Lung (tissue), 16 donors: ENCODE results near the gene PARP4. TPM values are rescaled to one million over a fixed set of nuclear protein-coding genes. Genes with fewer than 3 reads are reported as not detected.
"Not testable (repeated sequence)": the region's sequence is repeated elsewhere in the genome, so short reads cannot be mapped to it uniquely, and the experiment has no call there.

Experiments used
- ATAC-seq: fragments of 200-7000 bp; cut with Tn5 transposase; one replicate; pipeline ENCODE4 v1.9.1; 2020; ENCODE audit warnings: moderate number of reproducible peaks; ENCODE audit not compliant: insufficient read depth, low FRiP score
- DNase-seq, 3 donors: peaks; one replicate each; pipeline ENCODE4 v3.0.0-alpha.2; 2013 to 2017
- H3K27ac ChIP-seq, 2 donors: one replicate each; pipeline ENCODE4 v1.5.1; 2013; ENCODE audit warnings: mild to moderate bottlenecking in 2 of 2, moderate library complexity in 2 of 2, control low read depth in 1 of 2, inconsistent platforms in 1 of 2, low read depth in 1 of 2, low read length in 1 of 2
- H3K27me3 ChIP-seq, 3 donors: one replicate each; pipeline ENCODE4 v1.5.1; 2013; ENCODE audit warnings: low read length in 2 of 3; ENCODE audit not compliant: control insufficient read depth in 3 of 3, insufficient read depth in 3 of 3
- H3K36me3 ChIP-seq, 4 donors: one replicate each; pipeline ENCODE4 v1.5.1; 2013; ENCODE audit warnings: low read length in 4 of 4, mild to moderate bottlenecking in 1 of 4, moderate library complexity in 1 of 4; ENCODE audit not compliant: control insufficient read depth in 4 of 4, insufficient read depth in 4 of 4
- H3K4me1 ChIP-seq, 5 donors: one replicate each; pipeline ENCODE4 v1.5.1; 2013; ENCODE audit warnings: low read length in 5 of 5, mild to moderate bottlenecking in 2 of 5, moderate library complexity in 1 of 5; ENCODE audit not compliant: control insufficient read depth in 5 of 5, insufficient read depth in 5 of 5
- H3K4me3 ChIP-seq: one replicate; pipeline ENCODE4 v1.5.1; 2013; ENCODE audit warnings: mild to moderate bottlenecking, control low read depth, moderate library complexity
- H3K9ac ChIP-seq, 2 donors: one replicate each; pipeline ENCODE4 v1.5.1; 2013; ENCODE audit warnings: low read length in 2 of 2, control low read depth in 1 of 2; ENCODE audit not compliant: insufficient read depth in 1 of 2
- H3K9me3 ChIP-seq, 4 donors: one replicate each; pipeline ENCODE4 v1.5.1; 2013; ENCODE audit warnings: low read length in 3 of 4, mild to moderate bottlenecking in 1 of 4, moderate library complexity in 1 of 4; ENCODE audit not compliant: control insufficient read depth in 4 of 4, insufficient read depth in 3 of 4
- WGBS, 2 donors: extraction: QIAGEN DNeasy Blood & Tissue Kit; methylation state at CpG; one replicate each; pipeline ENCODE4 v1.1.7; 2013; 5-methylcytosine and 5-hydroxymethylcytosine counted together
- long read RNA-seq, 5 donors: transcript quantifications; one replicate each; lab custom pipeline, GENCODE V29; 2026
- polyA plus RNA-seq, 2 donors: library from polyadenylated mRNA; stranded (reverse); fragments of 200-250 nt; gene quantifications; one replicate each; pipeline ENCODE4 v1.2.1, GENCODE V29; 2013
- total RNA-seq, 2 donors: library from RNA; depleted of rRNA in 1 of 2; stranded (reverse); fragments of >200 nt in 1 of 2; gene quantifications; one replicate each; pipeline ENCODE4 v1.2.1, GENCODE V29; 2014 to 2021
- TF ChIP-seq, protein P1 (sequence below): IDR thresholded peaks from 2 replicates; pipeline ENCODE4 v1.5.1; 2012; ENCODE audit warnings: mild to moderate bottlenecking; ENCODE audit errors: control extremely low read depth, extremely low read depth
- donor health status: control.
- donor health status: control.
- donor health status: Bipolar disorder and iron deficiency.
- donor health status: healthy.
- donor health status: DM: yes; HTN: yes; CAD: no.

Gene PARP4
- total RNA-seq (10 to 100 TPM; 60.7 to 61.1 TPM), polyA plus RNA-seq (10 to 100 TPM; 18.4 to 31.7 TPM)
- long read RNA-seq, donor 1, partial matches to known transcripts, result 23 of 23 reads
- long read RNA-seq, donor 1, other reads (novel, unspliced or antisense), result 0 of 23 reads
- long read RNA-seq, donor 2, partial matches to known transcripts, result 0 of 1 reads
- long read RNA-seq, donor 2, other reads (novel, unspliced or antisense), result 0 of 1 reads
- long read RNA-seq, donor 3, partial matches to known transcripts, result 6 of 6 reads
- long read RNA-seq, donor 3, other reads (novel, unspliced or antisense), result 0 of 6 reads
- long read RNA-seq, donor 4, partial matches to known transcripts, result 19 of 19 reads
- long read RNA-seq, donor 4, other reads (novel, unspliced or antisense), result 0 of 19 reads
- long read RNA-seq, donor 5, partial matches to known transcripts, result 25 of 25 reads
- long read RNA-seq, donor 5, other reads (novel, unspliced or antisense), result 0 of 25 reads

DNA sequence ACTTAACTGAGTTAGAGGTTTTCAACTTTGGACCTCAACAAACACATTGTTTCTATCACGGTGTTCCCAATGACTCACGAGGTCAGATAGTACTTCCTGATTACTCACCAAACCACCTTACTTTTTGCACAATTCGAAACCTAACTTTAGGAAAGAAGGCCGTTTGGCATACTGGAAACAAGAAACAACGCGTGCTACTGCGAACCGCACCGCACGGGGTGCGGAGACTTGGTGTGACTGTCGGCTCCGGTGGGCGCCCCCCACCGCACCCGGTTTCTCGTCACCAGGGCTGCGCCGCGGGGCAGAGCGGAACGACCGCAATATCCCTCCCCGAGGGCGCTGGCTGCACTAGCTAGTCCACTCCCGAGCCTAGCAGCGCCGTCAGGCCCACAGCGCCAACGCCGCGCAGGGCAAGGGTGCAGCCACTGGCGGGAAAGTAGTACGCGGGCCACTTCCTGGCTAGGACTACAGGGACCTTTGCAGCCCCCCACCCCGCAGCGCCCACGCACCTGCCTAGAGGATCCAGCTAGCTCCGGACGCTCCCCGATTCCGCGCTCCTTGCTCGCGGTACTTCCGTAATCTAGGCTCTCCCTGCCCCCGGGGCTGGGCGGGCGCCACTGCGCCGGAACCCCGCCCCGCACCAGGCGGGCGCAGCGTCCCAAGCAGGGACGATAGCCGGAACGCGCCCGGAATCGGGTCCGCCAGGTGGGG is at the start of gene PARP4:
TSS of gene PARP4 (minus strand) at position 582 of the 711 bp plus-strand sequence. CDS start 9,002 bp downstream, outside the sequence.
- TF ChIP-seq, protein P1, sequence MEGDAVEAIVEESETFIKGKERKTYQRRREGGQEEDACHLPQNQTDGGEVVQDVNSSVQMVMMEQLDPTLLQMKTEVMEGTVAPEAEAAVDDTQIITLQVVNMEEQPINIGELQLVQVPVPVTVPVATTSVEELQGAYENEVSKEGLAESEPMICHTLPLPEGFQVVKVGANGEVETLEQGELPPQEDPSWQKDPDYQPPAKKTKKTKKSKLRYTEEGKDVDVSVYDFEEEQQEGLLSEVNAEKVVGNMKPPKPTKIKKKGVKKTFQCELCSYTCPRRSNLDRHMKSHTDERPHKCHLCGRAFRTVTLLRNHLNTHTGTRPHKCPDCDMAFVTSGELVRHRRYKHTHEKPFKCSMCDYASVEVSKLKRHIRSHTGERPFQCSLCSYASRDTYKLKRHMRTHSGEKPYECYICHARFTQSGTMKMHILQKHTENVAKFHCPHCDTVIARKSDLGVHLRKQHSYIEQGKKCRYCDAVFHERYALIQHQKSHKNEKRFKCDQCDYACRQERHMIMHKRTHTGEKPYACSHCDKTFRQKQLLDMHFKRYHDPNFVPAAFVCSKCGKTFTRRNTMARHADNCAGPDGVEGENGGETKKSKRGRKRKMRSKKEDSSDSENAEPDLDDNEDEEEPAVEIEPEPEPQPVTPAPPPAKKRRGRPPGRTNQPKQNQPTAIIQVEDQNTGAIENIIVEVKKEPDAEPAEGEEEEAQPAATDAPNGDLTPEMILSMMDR, result no peak
- no peaks in the 10 kb centered on the region for H3K9me3 ChIP-seq
- WGBS, 2 donors, result 0% methylated on average over 63 of the region's 63 CpGs

DNA sequence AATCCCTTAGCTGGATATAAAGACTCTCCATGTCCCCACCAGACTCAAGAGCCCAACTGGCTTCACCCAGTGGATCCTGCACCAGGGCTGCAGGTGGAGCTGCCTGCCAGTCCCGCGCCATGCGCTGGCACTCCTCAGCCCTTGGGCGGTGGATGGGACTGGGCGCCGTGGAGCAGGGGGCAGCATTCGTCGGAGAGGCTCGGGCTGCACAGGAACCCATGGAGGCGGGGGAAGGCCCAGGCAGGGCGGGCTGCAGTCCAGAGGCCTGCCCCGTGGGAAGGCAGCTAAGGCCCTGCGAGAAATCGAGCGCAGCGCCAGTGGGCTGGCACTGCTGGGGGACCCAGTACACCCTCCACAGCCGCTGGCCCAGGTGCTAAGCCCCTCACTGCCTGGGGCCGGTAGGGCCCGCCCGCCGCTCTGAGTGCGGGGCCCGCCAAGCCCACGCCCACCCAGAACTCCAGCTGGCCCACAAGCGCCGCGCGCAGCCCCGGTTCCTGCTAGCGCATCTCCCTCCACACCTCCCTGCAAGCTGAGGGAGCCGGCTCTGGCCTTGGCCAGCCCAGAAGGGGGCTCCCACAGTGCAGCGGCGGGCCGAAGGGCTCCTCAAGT is 48.1 kb upstream of the PARP4 start:
- 90 to 95% methylated on average over 23 to 34 of the region's 34 CpGs for WGBS, 2 donors
- H3K27ac ChIP-seq, DNase-seq, H3K4me1 ChIP-seq, H3K4me3 ChIP-seq, H3K27me3 ChIP-seq, H3K9me3 ChIP-seq, H3K36me3 ChIP-seq, ATAC-seq, H3K9ac ChIP-seq: not testable (repeated sequence)

More for the DNA sequence above, at the start of gene PARP4:
- DNase-seq (peak; percentile 81 to 91 (median 83)), ATAC-seq (peak; percentile 95)
- Histone ChIP-seq H3K27ac (peak within 1 kb of the TSS; percentile 93 to 100), H3K27me3 (no peaks in the 10 kb centered on the region), H3K36me3 (no peaks in the 10 kb centered on the region), H3K4me1 (peaks cover 0 to 18% (median 3%) of the 10 kb centered on the region in 5 donors), H3K4me3 (peak within 1 kb of the TSS; percentile 97), H3K9ac (peak within 1 kb of the TSS; percentile 84 to 92)

DNA sequence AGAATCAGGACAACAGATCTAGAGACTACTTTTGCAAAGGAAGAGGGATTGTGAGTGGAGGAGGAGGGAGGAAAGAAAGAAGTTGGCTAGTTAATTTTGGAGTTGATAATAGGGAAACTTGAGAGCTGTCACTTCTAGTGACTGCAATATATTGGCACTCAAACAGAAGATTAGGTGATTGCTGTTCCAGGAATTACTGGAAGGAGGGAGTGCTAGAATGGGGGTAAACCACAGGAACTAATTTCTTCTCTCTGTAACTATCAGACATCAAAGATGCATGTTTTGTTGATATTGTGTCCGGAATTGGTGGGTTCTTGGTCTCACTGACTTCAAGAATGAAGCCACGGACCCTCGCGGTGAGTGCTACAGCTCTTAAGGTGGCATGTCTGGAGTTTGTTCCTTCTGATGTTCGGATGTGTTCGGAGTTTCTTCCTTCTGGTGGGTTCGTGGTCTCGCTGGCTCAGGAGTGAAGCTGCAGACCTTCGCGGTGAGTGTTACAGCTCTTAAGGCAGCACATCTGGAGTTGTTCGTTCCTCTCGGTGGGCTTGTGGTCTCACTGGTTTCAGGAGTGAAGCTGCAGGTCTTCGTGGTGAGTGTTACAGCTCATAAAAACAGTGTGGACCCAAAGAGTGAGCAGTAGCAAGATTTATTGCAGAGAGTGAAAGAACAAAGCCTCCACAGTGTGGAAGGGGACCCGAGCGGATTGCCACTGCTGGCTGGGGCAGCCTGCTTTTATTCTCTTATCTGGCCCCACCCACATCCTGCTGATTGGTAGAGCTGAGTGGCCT is 47.0 kb upstream of the PARP4 start:
- ATAC-seq, H3K4me3 ChIP-seq, H3K9ac ChIP-seq, H3K9me3 ChIP-seq, H3K4me1 ChIP-seq, H3K27me3 ChIP-seq, H3K36me3 ChIP-seq, DNase-seq, H3K27ac ChIP-seq: not testable (repeated sequence)
- 39 to 66% methylated on average over 9 to 11 of the region's 15 CpGs for WGBS, 2 donors

DNA sequence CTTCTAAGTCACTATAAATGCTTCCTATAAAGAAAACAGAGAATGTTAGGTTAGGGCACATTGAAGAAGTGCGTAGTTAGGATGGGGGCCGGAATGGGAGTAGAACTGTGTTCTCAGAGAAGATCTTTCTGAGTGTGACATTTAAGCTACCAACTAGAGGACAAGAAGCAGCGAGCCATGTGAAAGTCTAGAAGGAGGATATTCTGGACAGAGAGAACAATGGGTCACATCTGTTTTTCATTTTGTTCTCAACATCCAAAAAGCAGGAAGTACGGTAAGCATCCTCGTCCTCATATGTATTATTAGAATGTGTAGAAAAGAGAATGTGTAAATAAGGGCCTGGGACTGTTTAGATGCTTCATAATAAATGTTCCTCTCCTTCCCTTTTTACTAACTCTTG is 44.5 kb upstream of the PARP4 start:
- no peaks in the 10 kb centered on the region for H3K36me3 ChIP-seq
- DNase-seq, result no peak
- TF ChIP-seq, protein P1, result no peak
- ATAC-seq, result no peak
- H3K4me3 ChIP-seq, result no peak overlapping the region
- H3K27me3 ChIP-seq, result no peaks in the 10 kb centered on the region
- H3K27ac ChIP-seq, result no peak overlapping the region
- no peaks in the 10 kb centered on the region for H3K4me1 ChIP-seq
- 68 to 69% methylated on average over 5 of the region's 5 CpGs for WGBS, 2 donors
- H3K9ac ChIP-seq, result no peak overlapping the region
- H3K9me3 ChIP-seq, result peaks cover 0 to 3% (median 0%) of the 10 kb centered on the region in 4 donors

DNA sequence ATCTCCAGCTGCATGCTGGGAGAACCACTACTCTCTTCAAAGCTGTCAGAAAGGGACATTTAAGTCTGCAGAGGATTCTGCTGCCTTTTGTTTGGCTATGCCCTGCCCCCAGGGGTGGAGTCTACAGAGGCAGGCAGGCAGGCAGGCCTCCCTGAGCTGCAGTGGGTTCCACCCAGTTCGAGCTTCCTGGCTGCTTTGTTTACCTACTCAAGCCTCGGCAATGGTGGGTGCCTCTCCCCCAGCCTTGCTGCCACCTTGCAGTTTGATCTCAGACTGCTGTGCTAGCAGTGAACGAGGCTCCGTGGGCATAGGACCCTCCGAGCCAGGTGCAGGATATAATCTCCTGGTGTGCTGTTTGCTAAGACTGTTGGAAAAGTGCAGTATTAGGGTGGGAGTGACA is 41.3 kb upstream of the PARP4 start:
- DNase-seq, H3K27ac ChIP-seq, H3K9me3 ChIP-seq, H3K4me3 ChIP-seq, H3K27me3 ChIP-seq, H3K4me1 ChIP-seq, ATAC-seq, H3K9ac ChIP-seq, H3K36me3 ChIP-seq: not testable (repeated sequence)
- whole genome bisulfite sequencing, 2 donors, result 78 to 94% methylated on average over 5 of the region's 5 CpGs
